AG09319 (cell line): ENCODE data around the gene BPI.
"Not testable (repeated sequence)": the region's sequence is repeated elsewhere in the genome, so short reads cannot be mapped to it uniquely, and the experiment has no call there.

ENCODE experiments used
- DNase-seq: peaks from one replicate; pipeline ENCODE4 v3.0.0-alpha.2; 2010; ENCODE audit warnings: low read depth; ENCODE audit errors: extremely low read depth
- CTCF ChIP-seq: IDR thresholded peaks from 2 replicates; pipeline ENCODE4 v1.5.1; 2011; ENCODE audit warnings: low read depth, mild to moderate bottlenecking, inconsistent platforms, low read length, moderate library complexity

Gene BPI

DNA sequence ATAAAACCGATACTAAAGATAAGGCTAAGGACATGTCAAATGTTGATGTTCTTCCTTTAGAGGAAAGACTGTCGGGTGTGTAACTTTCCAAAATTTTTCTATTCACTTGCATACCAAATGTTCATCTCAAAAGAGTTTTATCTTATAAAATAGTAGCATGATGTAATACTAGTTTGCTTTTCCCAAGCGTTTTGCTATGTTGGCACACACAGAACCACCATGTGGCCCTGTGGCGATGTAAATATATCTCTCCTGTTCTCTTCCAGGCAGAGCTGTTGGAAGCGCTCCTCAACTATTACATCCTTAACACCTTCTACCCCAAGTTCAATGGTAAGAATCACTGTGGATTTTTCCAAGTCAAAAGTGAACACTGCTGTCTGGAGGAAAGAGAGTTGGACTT lies 68.8 kb downstream of the BPI start:
- DNase-seq: no peak
- TF ChIP-seq CTCF: no peak

GRCh38 chr20:38373231-38373867 lies 69.4 kb downstream of the BPI start:
- TF ChIP-seq CTCF: no peak
- no peak for DNase-seq

DNA sequence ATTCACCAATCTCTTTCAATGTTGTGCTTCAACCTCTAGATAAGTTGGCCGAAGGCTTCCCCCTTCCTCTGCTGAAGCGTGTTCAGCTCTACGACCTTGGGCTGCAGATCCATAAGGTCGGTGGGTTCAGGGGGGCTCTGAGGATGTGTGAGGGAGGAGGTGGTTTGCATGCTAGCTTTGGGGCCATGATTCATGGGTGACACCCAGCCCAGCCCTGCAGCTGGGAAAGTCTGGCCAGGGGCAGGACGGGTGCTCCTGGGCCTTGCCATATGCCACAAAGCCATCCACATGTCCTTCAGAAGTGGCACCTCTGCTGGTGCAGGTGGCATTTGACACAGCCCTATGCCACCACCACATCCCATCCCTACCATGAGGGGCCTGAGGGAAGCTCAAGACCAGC lies 69.9 kb downstream of the BPI start:
- no peak for DNase-seq
- TF ChIP-seq CTCF: no peak

DNA sequence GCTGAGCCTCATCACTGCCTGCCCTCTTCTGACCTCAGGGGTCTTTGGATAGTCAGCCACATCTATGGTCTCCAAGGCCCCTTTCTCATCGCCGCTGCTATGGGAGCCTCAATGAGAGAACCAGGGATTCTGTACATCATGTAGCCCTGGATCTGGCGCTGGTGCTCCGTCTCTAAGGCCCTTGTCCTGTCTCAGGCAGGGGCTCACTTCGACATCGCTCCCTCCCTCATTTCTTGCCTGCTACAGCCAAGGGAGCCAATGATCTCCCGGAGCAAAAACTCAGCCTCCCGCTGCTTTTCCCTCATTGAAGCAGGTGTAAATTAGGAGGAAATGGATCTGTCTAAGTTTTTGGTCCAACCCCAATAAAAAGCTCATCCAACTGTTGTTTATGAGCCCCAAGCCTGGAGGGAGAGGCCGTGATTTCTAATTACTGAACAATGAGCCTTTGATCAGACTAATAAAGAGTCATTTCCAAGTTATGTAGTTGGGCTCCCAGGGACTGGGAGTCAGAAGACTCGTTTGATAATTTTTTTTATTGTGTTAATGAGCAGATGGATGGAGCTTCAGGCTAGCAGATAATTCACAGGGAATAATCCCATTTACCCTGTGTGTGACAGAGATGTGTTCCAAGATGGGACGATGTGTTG lies 73.2 kb downstream of the BPI start:
- TF ChIP-seq CTCF: no peak
- no peak for DNase-seq

DNA sequence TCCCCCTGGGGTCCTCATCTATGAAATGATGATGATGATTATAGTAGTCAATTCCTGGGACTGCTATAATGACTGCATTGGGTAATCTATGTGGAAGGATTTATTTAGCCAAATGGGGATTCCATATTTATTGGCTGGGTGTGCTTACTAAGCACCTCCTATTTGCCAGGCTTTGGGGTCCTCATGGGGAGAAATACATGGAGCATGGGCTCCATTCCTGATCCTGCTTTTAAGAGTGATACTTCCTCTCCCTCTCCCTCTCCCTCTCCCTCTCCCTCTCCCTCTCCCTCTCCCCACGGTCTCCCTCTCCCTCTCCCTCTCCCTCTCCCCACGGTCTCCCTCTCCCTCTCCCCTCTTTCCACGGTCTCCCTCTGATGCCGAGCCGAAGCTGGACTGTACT lies 73.9 kb downstream of the BPI start:
- not testable (repeated sequence) for DNase-seq

- TF ChIP-seq CTCF: no peak
Measured at GRCh38 chr20:38383147-38383546, 79.2 kb downstream of the BPI start.

DNA sequence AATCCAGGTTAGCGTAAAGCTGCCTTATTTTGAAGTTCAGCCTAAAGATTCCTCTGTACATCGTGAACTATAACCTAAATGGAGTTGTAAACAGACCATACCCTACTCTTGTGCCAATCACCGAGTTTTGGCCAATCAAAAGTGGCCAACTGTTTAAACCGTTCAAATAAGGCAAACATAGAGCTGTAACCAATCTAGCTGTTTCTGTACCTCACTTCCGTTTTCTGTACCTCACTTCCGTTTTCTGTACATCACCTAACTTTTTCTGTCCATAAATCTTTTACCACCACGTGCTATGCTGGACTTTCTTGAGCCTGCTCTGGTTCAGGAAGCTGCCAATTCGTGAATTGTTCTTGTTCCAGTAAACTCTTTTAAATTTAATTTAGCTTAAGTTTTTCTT lies 82.0 kb downstream of the BPI start:
- DNase-seq: no peak
- no peak for TF ChIP-seq CTCF

More at GRCh38 chr20:38383147-38383546, 79.2 kb downstream of the BPI start:
- DNase-seq: no peak

DNA sequence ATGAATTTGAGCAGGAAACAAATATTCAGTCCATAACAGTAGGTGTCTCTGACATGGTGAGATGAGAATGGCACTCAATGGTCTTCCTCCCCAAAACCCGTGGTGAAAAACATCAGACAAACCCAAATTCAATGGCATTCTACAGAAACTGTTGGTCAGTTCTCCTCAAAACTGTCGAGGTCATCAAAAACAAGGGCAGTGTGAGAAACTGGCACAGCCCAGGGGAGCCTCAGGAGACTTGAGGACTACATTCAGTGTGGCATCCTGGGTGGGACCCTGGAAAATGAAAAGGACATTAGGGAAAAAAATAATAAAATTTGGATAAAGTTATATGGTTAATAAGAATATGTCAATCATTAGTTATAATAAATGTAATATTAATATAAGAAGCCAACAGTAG lies 82.9 kb downstream of the BPI start:
- DNase-seq: no peak
- TF ChIP-seq CTCF: no peak
